Esophagus squamous epithelium (tissue), 5 donors: ENCODE measurements around the gene ANKHD1. TPM values are rescaled to one million over a fixed set of nuclear protein-coding genes. Genes with fewer than 3 reads are reported as not detected.

Source experiments
- DNase-seq: peaks from one replicate; lab custom pipeline; 2025; lab: John Stamatoyannopoulos, UW
- H3K27ac ChIP-seq, 4 donors: fragments of 200-600 bp; sonication (generic); one replicate each; pipeline ENCODE4 v1.5.1; 2016 to 2019; ENCODE audit warnings: mild to moderate bottlenecking in 1 of 4
- H3K27me3 ChIP-seq, 4 donors: fragments of 200-600 bp; sonication (generic); 1 replicate in 3 of 4; 2 replicates in 1 of 4; pipeline versions ENCODE4 v1.5.1 to v1.6.0; 2017 to 2021; ENCODE audit warnings: antibody characterized with exemption in 1 of 4
- H3K36me3 ChIP-seq, 3 donors: fragments of 200-600 bp; sonication (generic); one replicate each; pipeline ENCODE4 v1.5.1; 2016 to 2019
- H3K4me1 ChIP-seq, 3 donors: fragments of 200-600 bp; sonication (generic); one replicate each; pipeline ENCODE4 v1.5.1; 2017 to 2019
- H3K4me3 ChIP-seq, 4 donors: fragments of 200-600 bp; sonication (generic); 1 replicate in 3 of 4; 2 replicates in 1 of 4; pipeline ENCODE4 v1.5.1; 2016 to 2019; ENCODE audit warnings: mild to moderate bottlenecking in 2 of 4, moderate library complexity in 1 of 4
- H3K9me3 ChIP-seq, 3 donors: fragments of 200-600 bp; sonication (generic); one replicate each; pipeline ENCODE4 v1.5.1; 2016 to 2019
- POLR2A ChIP-seq, 4 donors: fragments of 450-650 bp; IDR thresholded peaks; one replicate each; pipeline ENCODE4 v1.6.1; 2017; ENCODE audit warnings: antibody characterized with exemption in 4 of 4, mild to moderate bottlenecking in 4 of 4, moderate library complexity in 3 of 4
- WGBS, 2 donors: methylation state at CpG; one replicate each; pipeline ENCODE4 v1.1.5; 2018; 5-methylcytosine and 5-hydroxymethylcytosine counted together
- intact Hi-C: fragments of 100-400 bp; cut with DNase I; formaldehyde crosslinking; loops from one replicate; pipeline ENCODE4 v1.15.0; 2022
- total RNA-seq, 4 donors: library from RNA; depleted of rRNA; stranded (reverse); fragments of >200 nt; gene quantifications; one replicate each; pipeline ENCODE4 v1.1.0, GENCODE V29; 2016
- TF ChIP-seq, protein P1 (sequence below), 6 experiments: fragments of 450-650 bp in 4 of 6; fragments of 200-600 bp in 2 of 6; sonication (generic) in 2 of 6; IDR thresholded peaks; one replicate each; pipeline ENCODE4 v1.5.1; 2016 to 2019; ENCODE audit warnings: antibody characterized with exemption in 6 of 6, mild to moderate bottlenecking in 4 of 6, moderate library complexity in 4 of 6
- donor health status: DM: yes; HTN: yes; CAD: no.

ANKHD1 gene
- total RNA-seq, 4 donors from 2014 or later: 55.7 to 130 (median 87.2) TPM

DNA sequence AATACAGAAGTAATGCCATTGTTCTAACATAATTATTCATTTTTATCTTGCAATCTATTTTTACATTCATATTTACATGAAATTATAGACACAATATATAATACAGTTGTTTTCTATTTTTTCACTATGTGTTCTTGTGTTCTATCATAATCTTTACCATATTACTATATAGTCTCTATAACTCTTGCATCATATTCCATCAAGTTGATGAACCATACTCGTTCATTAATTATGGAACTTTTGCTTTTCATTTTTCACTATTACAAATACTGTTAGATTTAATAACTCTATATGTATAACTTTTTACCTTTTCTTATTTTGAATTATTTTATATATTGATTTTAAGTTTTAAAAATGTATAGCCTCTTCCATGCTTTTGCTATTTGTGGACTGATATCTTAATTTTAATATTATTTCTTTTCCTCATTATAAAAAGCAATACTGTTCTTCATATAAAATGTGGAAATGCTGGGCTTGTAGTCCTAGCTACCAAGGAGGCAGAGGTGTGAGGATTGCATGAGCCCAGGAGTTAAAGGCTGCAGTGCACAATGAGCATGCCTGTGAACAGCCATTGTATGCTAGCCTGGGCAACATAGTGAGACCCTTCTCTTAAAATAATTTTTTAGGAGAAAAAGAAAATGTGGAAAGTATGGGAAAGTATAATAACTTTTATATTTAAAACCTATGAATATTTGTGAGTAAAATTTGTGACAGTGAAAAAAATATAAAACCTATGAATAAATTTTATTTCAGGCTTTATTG is 65.5 kb downstream of the ANKHD1 start:
- intact Hi-C loops: no loop called here
- Histone ChIP-seq H3K36me3 (peaks cover 0 to 81% (median 0%) of the 10 kb centered on the region in 3 donors), H3K4me3 (no peak overlapping the region), H3K27me3 (no peaks in the 10 kb centered on the region), H3K9me3 (no peaks in the 10 kb centered on the region), H3K4me1 (no peaks in the 10 kb centered on the region), H3K27ac (no peak overlapping the region)
- 85 to 88% methylated on average over 1 of the region's 1 CpG for WGBS, 2 donors
- TF ChIP-seq, protein P1, sequence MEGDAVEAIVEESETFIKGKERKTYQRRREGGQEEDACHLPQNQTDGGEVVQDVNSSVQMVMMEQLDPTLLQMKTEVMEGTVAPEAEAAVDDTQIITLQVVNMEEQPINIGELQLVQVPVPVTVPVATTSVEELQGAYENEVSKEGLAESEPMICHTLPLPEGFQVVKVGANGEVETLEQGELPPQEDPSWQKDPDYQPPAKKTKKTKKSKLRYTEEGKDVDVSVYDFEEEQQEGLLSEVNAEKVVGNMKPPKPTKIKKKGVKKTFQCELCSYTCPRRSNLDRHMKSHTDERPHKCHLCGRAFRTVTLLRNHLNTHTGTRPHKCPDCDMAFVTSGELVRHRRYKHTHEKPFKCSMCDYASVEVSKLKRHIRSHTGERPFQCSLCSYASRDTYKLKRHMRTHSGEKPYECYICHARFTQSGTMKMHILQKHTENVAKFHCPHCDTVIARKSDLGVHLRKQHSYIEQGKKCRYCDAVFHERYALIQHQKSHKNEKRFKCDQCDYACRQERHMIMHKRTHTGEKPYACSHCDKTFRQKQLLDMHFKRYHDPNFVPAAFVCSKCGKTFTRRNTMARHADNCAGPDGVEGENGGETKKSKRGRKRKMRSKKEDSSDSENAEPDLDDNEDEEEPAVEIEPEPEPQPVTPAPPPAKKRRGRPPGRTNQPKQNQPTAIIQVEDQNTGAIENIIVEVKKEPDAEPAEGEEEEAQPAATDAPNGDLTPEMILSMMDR (IDR thresholded peaks at IDR 0.05): no peak
- no peak for TF ChIP-seq POLR2A (IDR thresholded peaks at IDR 0.05)
- DNase-seq: no peak

DNA sequence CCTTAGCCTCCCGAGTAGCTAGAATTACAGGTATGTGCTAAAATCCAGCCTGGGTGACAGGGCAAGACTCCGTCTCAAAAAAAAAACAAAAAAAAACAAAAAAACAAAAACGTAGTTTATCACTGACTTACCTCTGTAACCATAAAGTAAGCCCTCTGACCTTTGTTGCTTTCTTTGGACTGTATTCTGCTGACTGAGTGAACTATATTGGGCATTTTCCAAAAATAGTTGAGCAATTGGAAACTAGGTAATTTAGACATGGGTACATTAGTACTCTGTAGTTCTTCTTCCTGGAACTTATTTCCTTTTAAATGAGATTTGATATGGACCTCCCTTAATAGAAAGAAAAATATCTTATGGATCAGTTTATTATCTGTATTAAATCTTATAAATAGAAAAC is 66.6 kb downstream of the ANKHD1 start:
- no peak for DNase-seq
- WGBS, 2 donors: 66 to 79% methylated on average over 3 of the region's 3 CpGs
- H3K4me3 ChIP-seq: no peak overlapping the region
- no peak overlapping the region for H3K27ac ChIP-seq
- no peak for TF ChIP-seq POLR2A (IDR thresholded peaks at IDR 0.05)
- TF ChIP-seq, protein P1 (IDR thresholded peaks at IDR 0.05): no peak
- H3K9me3 ChIP-seq: no peaks in the 10 kb centered on the region
- intact Hi-C loops: no loop called here
- H3K36me3 ChIP-seq: peaks cover 0 to 81% (median 0%) of the 10 kb centered on the region in 3 donors
- H3K4me1 ChIP-seq: no peaks in the 10 kb centered on the region
- no peaks in the 10 kb centered on the region for H3K27me3 ChIP-seq

DNA sequence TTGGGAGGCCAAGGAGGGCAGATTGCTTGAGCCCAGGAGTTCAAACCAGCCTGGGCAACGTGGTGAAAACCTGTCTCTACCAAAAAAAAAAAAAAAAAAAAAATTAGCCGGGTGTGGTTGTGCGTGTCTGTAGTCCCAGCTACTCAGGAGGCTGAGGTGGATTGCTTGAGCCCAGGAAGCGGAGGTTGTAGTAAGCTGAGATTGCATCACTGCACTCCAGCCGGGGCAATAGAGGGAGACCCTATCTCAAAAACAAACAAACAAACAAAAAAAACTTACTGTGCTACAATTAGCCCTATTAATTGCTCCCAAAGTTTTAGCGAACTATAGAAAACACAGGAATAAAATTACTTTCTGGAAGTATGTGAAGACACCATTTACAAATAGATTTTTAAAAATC is 67.6 kb downstream of the ANKHD1 start:
- peaks cover 0 to 80% (median 4%) of the 10 kb centered on the region in 3 donors for H3K36me3 ChIP-seq
- H3K27ac ChIP-seq: no peak overlapping the region
- H3K4me1 ChIP-seq: no peaks in the 10 kb centered on the region
- no peaks in the 10 kb centered on the region for H3K9me3 ChIP-seq
- H3K4me3 ChIP-seq: no peak overlapping the region
- DNase-seq: no peak
- TF ChIP-seq, protein P1 (IDR thresholded peaks at IDR 0.05): no peak
- TF ChIP-seq POLR2A (IDR thresholded peaks at IDR 0.05): no peak
- H3K27me3 ChIP-seq: no peaks in the 10 kb centered on the region
- intact Hi-C loops: no loop called here
- 68 to 73% methylated on average over 5 to 6 of the region's 6 CpGs for WGBS, 2 donors

DNA sequence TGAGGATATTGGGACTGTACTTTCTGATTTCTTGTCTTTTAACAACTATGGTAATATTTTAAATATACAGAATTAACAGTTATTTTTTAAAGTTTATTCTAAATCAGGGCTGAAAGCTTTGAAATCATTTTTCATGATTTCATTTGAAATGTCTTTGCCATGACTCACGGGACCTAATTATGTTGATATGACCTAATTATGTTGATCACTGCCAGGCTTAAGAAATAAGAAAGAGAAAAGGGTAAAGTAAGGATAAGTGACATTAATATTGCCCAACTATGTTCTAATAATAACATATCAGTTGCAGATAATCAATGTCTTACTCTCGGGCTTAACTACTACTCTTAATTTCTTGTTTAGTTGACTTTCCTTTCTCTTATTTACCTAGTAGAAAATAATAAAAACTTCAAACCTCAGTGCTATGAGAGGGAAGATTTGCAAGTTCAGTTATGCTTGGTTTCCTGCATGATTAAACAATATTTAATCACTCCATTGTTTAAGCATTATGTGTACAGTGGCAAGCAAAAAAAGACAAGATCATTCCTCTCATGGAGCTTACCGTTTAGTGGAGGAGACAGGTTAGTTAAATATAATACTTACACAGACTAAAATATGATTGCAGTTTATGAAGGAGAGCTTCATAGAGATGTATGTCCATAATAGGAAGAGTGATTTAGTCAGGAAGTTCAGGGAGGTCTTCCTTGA is 78.8 kb downstream of the ANKHD1 start:
- TF ChIP-seq POLR2A (IDR thresholded peaks at IDR 0.05): no peak
- TF ChIP-seq, protein P1 (IDR thresholded peaks at IDR 0.05): no peak
- Histone ChIP-seq H3K27ac (peak overlapping the region in 1 of 4 donors; percentile 13), H3K36me3 (peaks cover 0 to 59% (median 0%) of the 10 kb centered on the region in 3 donors), H3K27me3 (no peaks in the 10 kb centered on the region), H3K9me3 (no peaks in the 10 kb centered on the region), H3K4me3 (no peak overlapping the region), H3K4me1 (peaks cover 0 to 27% (median 0%) of the 10 kb centered on the region in 3 donors)
- intact Hi-C loops: no loop called here
- 31 to 42% methylated on average over 3 of the region's 3 CpGs for WGBS, 2 donors
- DNase-seq: no peak

DNA sequence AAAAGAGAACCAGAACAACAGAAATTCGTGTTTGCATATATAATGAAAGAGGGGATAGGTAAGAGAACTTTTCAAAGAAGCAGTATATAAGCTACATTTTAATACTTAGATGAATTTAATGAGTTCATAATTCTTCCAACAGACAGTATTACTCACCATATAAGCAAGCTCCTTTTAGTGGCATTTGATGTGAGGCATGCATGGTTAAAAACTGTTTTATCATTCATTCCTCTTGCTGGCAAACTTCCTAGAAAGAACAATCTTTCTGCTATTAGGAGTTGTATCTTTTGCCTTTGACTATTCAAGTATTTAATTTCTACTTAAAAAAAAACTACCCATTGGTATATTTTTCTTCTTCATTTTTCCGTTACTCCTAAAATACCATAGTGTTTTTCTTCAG is 80.1 kb downstream of the ANKHD1 start:
- Histone ChIP-seq H3K27ac (no peak overlapping the region), H3K4me3 (no peak overlapping the region), H3K27me3 (no peaks in the 10 kb centered on the region), H3K9me3 (no peaks in the 10 kb centered on the region), H3K36me3 (peaks cover 0 to 59% (median 7%) of the 10 kb centered on the region in 3 donors), H3K4me1 (peaks cover 0 to 27% (median 0%) of the 10 kb centered on the region in 3 donors)
- no peak for DNase-seq
- TF ChIP-seq, protein P1 (IDR thresholded peaks at IDR 0.05): no peak
- TF ChIP-seq POLR2A (IDR thresholded peaks at IDR 0.05): no peak
- intact Hi-C loops: no loop called here
- 79 to 88% methylated on average over 2 of the region's 2 CpGs for WGBS, 2 donors
